ENCODE data around the gene WDR6.

GRCh38 chr3:49012441-49013017 lies 5.3 kb downstream of the WDR6 start:
- TF ChIP-seq, protein P1, sequence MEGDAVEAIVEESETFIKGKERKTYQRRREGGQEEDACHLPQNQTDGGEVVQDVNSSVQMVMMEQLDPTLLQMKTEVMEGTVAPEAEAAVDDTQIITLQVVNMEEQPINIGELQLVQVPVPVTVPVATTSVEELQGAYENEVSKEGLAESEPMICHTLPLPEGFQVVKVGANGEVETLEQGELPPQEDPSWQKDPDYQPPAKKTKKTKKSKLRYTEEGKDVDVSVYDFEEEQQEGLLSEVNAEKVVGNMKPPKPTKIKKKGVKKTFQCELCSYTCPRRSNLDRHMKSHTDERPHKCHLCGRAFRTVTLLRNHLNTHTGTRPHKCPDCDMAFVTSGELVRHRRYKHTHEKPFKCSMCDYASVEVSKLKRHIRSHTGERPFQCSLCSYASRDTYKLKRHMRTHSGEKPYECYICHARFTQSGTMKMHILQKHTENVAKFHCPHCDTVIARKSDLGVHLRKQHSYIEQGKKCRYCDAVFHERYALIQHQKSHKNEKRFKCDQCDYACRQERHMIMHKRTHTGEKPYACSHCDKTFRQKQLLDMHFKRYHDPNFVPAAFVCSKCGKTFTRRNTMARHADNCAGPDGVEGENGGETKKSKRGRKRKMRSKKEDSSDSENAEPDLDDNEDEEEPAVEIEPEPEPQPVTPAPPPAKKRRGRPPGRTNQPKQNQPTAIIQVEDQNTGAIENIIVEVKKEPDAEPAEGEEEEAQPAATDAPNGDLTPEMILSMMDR (conservative IDR thresholded peaks at IDR 0.05 in 1 of 2, IDR thresholded peaks at IDR 0.05 in 1 of 2; ENCODE audit: low read depth in 1 of 2, low read length in 2 of 2): no peak
- no peak for TF ChIP-seq EZH2 (IDR thresholded peaks at IDR 0.05; ENCODE audit: low read length, missing control alignments)

Measured in fibroblast of lung (primary cell).